ENCODE data around the gene UBALD1. TPM values are rescaled to one million over a fixed set of nuclear protein-coding genes. Genes with fewer than 3 reads are reported as not detected.

The UBALD1 gene
- total RNA-seq, 4 donors from 2014 or later, result 9.3 to 21.4 (median 10.9) TPM

GRCh38 chr16:4655801-4656200, 41.1 kb upstream of the UBALD1 start:
- DNase-seq, result no peak
- Histone ChIP-seq H3K36me3 (peaks cover 16 to 32% of the 10 kb centered on the region in 2 donors), H3K4me3 (replicated peaks in 1 of 3) (no peak overlapping the region), H3K9me3 (no peaks in the 10 kb centered on the region), H3K27ac (peak overlapping the region in 2 of 3 donors; percentile 71 to 79), H3K4me1 (peaks cover 52 to 59% of the 10 kb centered on the region in 2 donors), H3K27me3 (no peaks in the 10 kb centered on the region)
- intact Hi-C loops (cut with DNase I), result no loop called here
- TF ChIP-seq CTCF (IDR thresholded peaks at IDR 0.05) (no peak), POLR2A (IDR thresholded peaks at IDR 0.05) (no peak)
- WGBS, 2 donors, result 95 to 100% methylated on average over 3 to 6 of the region's 6 CpGs

GRCh38 chr16:4654964-4655590, 40.4 kb upstream of the UBALD1 start:
- H3K4me1 ChIP-seq, result peaks cover 45 to 51% of the 10 kb centered on the region in 2 donors
- H3K4me3 ChIP-seq (replicated peaks in 1 of 3), result no peak overlapping the region
- H3K9me3 ChIP-seq, result no peaks in the 10 kb centered on the region
- H3K27me3 ChIP-seq, result no peaks in the 10 kb centered on the region
- TF ChIP-seq CTCF (IDR thresholded peaks at IDR 0.05) (no peak), POLR2A (IDR thresholded peaks at IDR 0.05) (no peak)
- peak overlapping the region; percentile 71 to 79 (median 75) for H3K27ac ChIP-seq
- intact Hi-C loops (cut with DNase I), result no loop called here
- DNase-seq, result no peak
- 73 to 81% methylated on average over 11 to 12 of the region's 12 CpGs for WGBS, 2 donors
- H3K36me3 ChIP-seq, result peaks cover 16 to 32% of the 10 kb centered on the region in 2 donors

- no peak for TF ChIP-seq CTCF (IDR thresholded peaks at IDR 0.05)
- H3K9me3 ChIP-seq, result no peaks in the 10 kb centered on the region
- WGBS, 2 donors, result 58 to 72% methylated on average over 9 to 15 of the region's 16 CpGs
- intact Hi-C loops (cut with DNase I), result no loop called here
- H3K36me3 ChIP-seq, result peaks cover 16 to 32% of the 10 kb centered on the region in 2 donors
- peak overlapping the region; percentile 71 to 79 (median 75) for H3K27ac ChIP-seq
- H3K4me1 ChIP-seq, result peaks cover 37 to 44% of the 10 kb centered on the region in 2 donors
- DNase-seq, result peak; percentile 89 to 94
- H3K4me3 ChIP-seq (replicated peaks in 1 of 3), result no peak overlapping the region
- no peaks in the 10 kb centered on the region for H3K27me3 ChIP-seq
Observed at GRCh38 chr16:4654011-4654963, 39.6 kb upstream of the UBALD1 start.

- intact Hi-C loops (cut with DNase I), result no loop called here
- no peak for DNase-seq
- no peak overlapping the region for H3K4me3 ChIP-seq (replicated peaks in 1 of 3)
- peak overlapping the region in 2 of 3 donors; percentile 75 to 79 for H3K27ac ChIP-seq
- no peaks in the 10 kb centered on the region for H3K9me3 ChIP-seq
- no peaks in the 10 kb centered on the region for H3K27me3 ChIP-seq
- TF ChIP-seq CTCF (IDR thresholded peaks at IDR 0.05) (no peak), POLR2A (IDR thresholded peaks at IDR 0.05) (no peak)
- WGBS, 2 donors, result 94 to 98% methylated on average over 9 to 23 of the region's 25 CpGs
- H3K4me1 ChIP-seq, result peaks cover 29 to 35% of the 10 kb centered on the region in 2 donors
- peaks cover 13 to 23% of the 10 kb centered on the region in 2 donors for H3K36me3 ChIP-seq
Observed at GRCh38 chr16:4652561-4652960, 37.9 kb upstream of the UBALD1 start.

All from thyroid gland (tissue), 4 donors.